ENCODE measurements around the gene MRPS18B. TPM values are rescaled to one million over a fixed set of nuclear protein-coding genes. Genes with fewer than 3 reads are reported as not detected.

MRPS18B gene
- total and polyA plus RNA-seq, 2 of the 13 experiments (the other 11 are each of a cell fraction or from before 2014, with no cell fraction given), result 125 to 131 TPM

- TF ChIP-seq ZNF652 (CRISPR knock-in tag; IDR thresholded peaks at IDR 0.05; ENCODE audit: borderline replicate concordance, low read depth) (no peak), SIN3A (IDR thresholded peaks at IDR 0.05; ENCODE audit: borderline replicate concordance, low read depth, low read length) (no peak), ZNF761 (CRISPR knock-in tag; conservative IDR thresholded peaks at IDR 0.05) (no peak), ZBTB25 (CRISPR knock-in tag; IDR thresholded peaks at IDR 0.05) (no peak), TRAFD1 (CRISPR knock-in tag; IDR thresholded peaks at IDR 0.05; ENCODE audit: borderline replicate concordance) (no peak), NFRKB (IDR thresholded peaks at IDR 0.05) (no peak), REXO4 (CRISPR knock-in tag; IDR thresholded peaks at IDR 0.05; ENCODE audit: borderline replicate concordance) (no peak)
Measured at GRCh38 chr6:30568245-30568644, 49.4 kb upstream of the MRPS18B start (continued).

- peaks cover 23% of the 10 kb centered on the region for H4K20me1 ChIP-seq (ENCODE audit: insufficient read depth, low read length)
- ChIA-PET POLR2A (interaction anchor here (1.2 to 2.6 kb wide), 13 partner anchors 10 to 338 kb away, joined by 3 to 74 read pairs (median 5); partner anchors contain the start of genes GNL1, GTF2H4, MRPS18B and PPP1R10), CTCF (ENCODE audit: low intra/inter-chr PET ratio, low total read pairs) (no interaction called here)
- H3K9ac ChIP-seq (ENCODE audit: insufficient read depth, low read depth, low read length), result peak overlapping the region; percentile 88
- FAIRE-seq (no peak), DNase-seq (ENCODE audit: low spot score) (peak; percentile 72), ATAC-seq (peak; percentile 40)
- intact Hi-C loops (cut with micrococcal nuclease; ENCODE audit: unreplicated experiment), result loop anchor here (1.0 kb wide), 2 partner anchors 13 to 103 kb away; partner anchors contain the start of genes DHX16 and PRR3
- H3K27me3 ChIP-seq (ENCODE audit: control insufficient read depth in 1 of 2, insufficient read depth in 2 of 2, low read length in 2 of 2), result no peaks in the 10 kb centered on the region; a peak in 1 of 5 replicates
- no peaks in the 10 kb centered on the region for H3K9me3 ChIP-seq (ENCODE audit: low read length)
- peak overlapping the region; percentile 67 to 88 (median 70) for H3K4me3 ChIP-seq (replicated peaks in 1 of 3; ENCODE audit: insufficient read depth in 1 of 3, low read depth in 2 of 3, low read length in 3 of 3)
- H2AFZ ChIP-seq (ENCODE audit: low read length), result no peak overlapping the region
- no peak overlapping the region for H3K27ac ChIP-seq (ENCODE audit: extremely low read length, insufficient read depth, low read length)
- no peaks in the 10 kb centered on the region; a peak in 1 of 5 replicates for H3K36me3 ChIP-seq (replicated peaks in 1 of 2; ENCODE audit: control insufficient read depth in 1 of 2, insufficient read depth in 2 of 2, low read length in 2 of 2)
- in situ Hi-C loops (cut with HindIII; ENCODE audit: extremely low pct_ligation_motif_present, low pct_unique_long_range_greater_than_20kb), result no loop called here
- H3K4me1 ChIP-seq (ENCODE audit: insufficient read depth, low read length), result peaks cover 58% of the 10 kb centered on the region
- BruUV-seq (replicated peaks), result no TSS peak
- H3K4me2 ChIP-seq (ENCODE audit: low read depth, low read length), result peak overlapping the region; percentile 99
- 25% methylated on average over 1 of the region's 1 CpG for WGBS (ENCODE audit: low lambda C conversion rate)
- H3K79me2 ChIP-seq (ENCODE audit: insufficient read depth, low read length), result peaks cover 40% of the 10 kb centered on the region
- no peak for TF ChIP-seq ZNF451 (CRISPR knock-in tag; IDR thresholded peaks at IDR 0.05)
- no peak for TF ChIP-seq ZNF280D (CRISPR knock-in tag; IDR thresholded peaks at IDR 0.05)
- 0 out of 2 replicates have a peak, but pooled peaks have one; percentile 33 for TF ChIP-seq ARID3A (IDR thresholded peaks at IDR 0.05; ENCODE audit: low read depth, low read length)
- TF ChIP-seq KDM3A (CRISPR knock-in tag; IDR thresholded peaks at IDR 0.05; ENCODE audit: low read depth), result no peak
- no peak for TF ChIP-seq ZFP82 (CRISPR knock-in tag; IDR thresholded peaks at IDR 0.05; ENCODE audit: borderline replicate concordance)
- TF ChIP-seq U2AF1 (optimal IDR thresholded peaks at IDR 0.05; ENCODE audit: low read depth, low read length), result no peak
Measured at GRCh38 chr6:30570263-30570662, 47.4 kb upstream of the MRPS18B start.

Measured in HepG2 (cell line).